ENCODE measurements around the gene TCEA2. TPM values are rescaled to one million over a fixed set of nuclear protein-coding genes. Genes with fewer than 3 reads are reported as not detected.

The TCEA2 gene
- total RNA-seq, 3 donors from 2014 or later (not counting 1 experiment from before 2014, with no cell fraction given): 25.0 to 28.7 (median 28.5) TPM

DNA sequence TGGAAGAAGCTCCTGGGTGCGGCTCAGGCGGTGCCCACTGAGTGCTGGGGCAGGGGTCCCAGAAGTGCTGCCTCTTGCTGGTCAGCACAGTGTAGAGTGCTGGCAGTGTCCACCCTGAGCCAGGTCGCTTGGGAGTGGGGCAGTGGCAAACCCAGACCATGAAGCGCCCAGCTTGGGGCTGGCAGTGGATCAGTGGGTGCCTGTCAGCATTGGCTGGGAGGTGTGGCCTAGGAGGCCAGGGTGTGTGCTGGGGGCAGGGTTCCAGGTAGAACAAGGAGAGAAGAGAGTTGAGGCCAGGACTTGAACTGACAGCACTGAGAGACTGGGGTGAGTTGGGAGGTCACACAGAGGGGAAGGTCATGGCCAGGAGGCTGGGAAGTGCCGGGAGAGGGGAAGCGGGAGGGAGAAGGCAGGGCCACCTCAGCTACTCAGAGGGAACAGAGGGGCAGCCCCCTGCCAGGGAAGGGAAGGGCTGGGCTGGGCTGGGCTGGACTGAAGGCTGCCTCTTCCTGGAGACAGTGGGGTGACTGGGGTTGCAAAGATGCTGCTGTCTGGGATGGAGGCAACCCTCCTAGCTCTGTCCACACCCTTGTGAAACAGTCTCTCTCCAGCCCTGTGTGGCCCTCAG lies 4.1 kb downstream of the TCEA2 start:
- intact Hi-C loops (cut with micrococcal nuclease): no loop called here

DNA sequence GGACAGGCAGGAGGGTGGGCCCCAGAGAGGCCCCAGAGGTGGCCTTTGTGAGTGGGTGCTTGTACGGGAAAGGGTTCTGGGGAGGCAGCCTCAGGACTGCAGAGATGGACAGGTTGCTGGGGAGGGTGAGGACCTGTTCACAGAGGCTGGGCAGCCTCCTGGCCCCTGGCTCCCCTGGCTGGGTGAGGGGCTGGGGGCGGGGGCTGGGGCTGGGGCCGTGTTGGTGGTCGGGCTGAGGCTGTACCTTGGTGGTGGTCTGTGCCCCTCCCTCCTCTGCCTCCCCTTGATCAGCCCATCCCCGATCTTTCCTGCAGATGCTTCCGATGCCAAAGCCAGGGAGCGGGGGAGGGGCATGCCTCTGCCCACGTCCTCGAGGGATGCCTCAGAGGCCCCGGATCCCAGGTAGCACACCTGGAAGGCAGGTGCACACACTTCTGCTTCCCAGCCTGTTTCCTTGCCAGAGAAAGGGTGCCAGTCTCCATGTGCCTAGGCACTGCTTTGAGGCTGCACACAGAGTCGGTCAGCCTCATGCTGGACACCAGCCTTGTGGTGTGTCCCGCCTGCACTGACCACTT lies 4.8 kb downstream of the TCEA2 start:
- no peak for DNase-seq
- intact Hi-C loops (cut with micrococcal nuclease): no loop called here
- no peak overlapping the region for H3K4me3 ChIP-seq (ENCODE audit: low read length)
- peaks cover 70% of the 10 kb centered on the region for H3K4me1 ChIP-seq (ENCODE audit: control insufficient read depth, insufficient read depth, low read length)
- H3K4me1 Mint-ChIP-seq: peaks cover 30 to 64% of the 10 kb centered on the region in 2 donors
- H3K27me3 Mint-ChIP-seq (ENCODE audit: low read depth in 2 of 2): no peaks in the 10 kb centered on the region
- no peaks in the 10 kb centered on the region for H3K9me3 Mint-ChIP-seq
- H3K9me3 ChIP-seq (ENCODE audit: control insufficient read depth, insufficient read depth, low read length): no peaks in the 10 kb centered on the region
- TF ChIP-seq, protein P1, sequence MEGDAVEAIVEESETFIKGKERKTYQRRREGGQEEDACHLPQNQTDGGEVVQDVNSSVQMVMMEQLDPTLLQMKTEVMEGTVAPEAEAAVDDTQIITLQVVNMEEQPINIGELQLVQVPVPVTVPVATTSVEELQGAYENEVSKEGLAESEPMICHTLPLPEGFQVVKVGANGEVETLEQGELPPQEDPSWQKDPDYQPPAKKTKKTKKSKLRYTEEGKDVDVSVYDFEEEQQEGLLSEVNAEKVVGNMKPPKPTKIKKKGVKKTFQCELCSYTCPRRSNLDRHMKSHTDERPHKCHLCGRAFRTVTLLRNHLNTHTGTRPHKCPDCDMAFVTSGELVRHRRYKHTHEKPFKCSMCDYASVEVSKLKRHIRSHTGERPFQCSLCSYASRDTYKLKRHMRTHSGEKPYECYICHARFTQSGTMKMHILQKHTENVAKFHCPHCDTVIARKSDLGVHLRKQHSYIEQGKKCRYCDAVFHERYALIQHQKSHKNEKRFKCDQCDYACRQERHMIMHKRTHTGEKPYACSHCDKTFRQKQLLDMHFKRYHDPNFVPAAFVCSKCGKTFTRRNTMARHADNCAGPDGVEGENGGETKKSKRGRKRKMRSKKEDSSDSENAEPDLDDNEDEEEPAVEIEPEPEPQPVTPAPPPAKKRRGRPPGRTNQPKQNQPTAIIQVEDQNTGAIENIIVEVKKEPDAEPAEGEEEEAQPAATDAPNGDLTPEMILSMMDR (IDR thresholded peaks at IDR 0.05): no peak
- no peaks in the 10 kb centered on the region for H3K36me3 Mint-ChIP-seq
- H3K27me3 ChIP-seq (ENCODE audit: control insufficient read depth, insufficient read depth, low read length): no peaks in the 10 kb centered on the region
- H3K4me3 Mint-ChIP-seq: peak overlapping the region; percentile 21
- no peak for ATAC-seq
- H3K27ac ChIP-seq (ENCODE audit: low read length): no peak overlapping the region
- WGBS (ENCODE audit: insufficient coverage): 69% methylated on average over 12 of the region's 12 CpGs
- peak overlapping the region in 1 of 2 donors; percentile 87 for H3K27ac Mint-ChIP-seq
- H3K36me3 ChIP-seq (ENCODE audit: control insufficient read depth, insufficient read depth, low read length): peaks cover 11% of the 10 kb centered on the region

More for the DNA sequence above, 4.1 kb downstream of the TCEA2 start:
- peak overlapping the region in 1 of 2 donors; percentile 87 for H3K27ac Mint-ChIP-seq
- H3K27ac ChIP-seq (ENCODE audit: low read length): no peak overlapping the region
- H3K36me3 Mint-ChIP-seq: no peaks in the 10 kb centered on the region
- no peak overlapping the region for H3K4me3 ChIP-seq (ENCODE audit: low read length)
- ATAC-seq (no peak), DNase-seq (no peak)
- H3K4me1 ChIP-seq (ENCODE audit: control insufficient read depth, insufficient read depth, low read length): peaks cover 77% of the 10 kb centered on the region
- peak overlapping the region; percentile 21 for H3K4me3 Mint-ChIP-seq
- H3K4me1 Mint-ChIP-seq: peaks cover 30 to 63% of the 10 kb centered on the region in 2 donors
- H3K36me3 ChIP-seq (ENCODE audit: control insufficient read depth, insufficient read depth, low read length): peaks cover 6% of the 10 kb centered on the region
- TF ChIP-seq, protein P1 (IDR thresholded peaks at IDR 0.05): no peak
- no peaks in the 10 kb centered on the region for H3K9me3 ChIP-seq (ENCODE audit: control insufficient read depth, insufficient read depth, low read length)
- H3K27me3 ChIP-seq (ENCODE audit: control insufficient read depth, insufficient read depth, low read length): no peaks in the 10 kb centered on the region
- 94% methylated on average over 6 of the region's 6 CpGs for WGBS (ENCODE audit: insufficient coverage)
- no peaks in the 10 kb centered on the region for H3K9me3 Mint-ChIP-seq
- H3K27me3 Mint-ChIP-seq (ENCODE audit: low read depth in 2 of 2): no peaks in the 10 kb centered on the region

DNA sequence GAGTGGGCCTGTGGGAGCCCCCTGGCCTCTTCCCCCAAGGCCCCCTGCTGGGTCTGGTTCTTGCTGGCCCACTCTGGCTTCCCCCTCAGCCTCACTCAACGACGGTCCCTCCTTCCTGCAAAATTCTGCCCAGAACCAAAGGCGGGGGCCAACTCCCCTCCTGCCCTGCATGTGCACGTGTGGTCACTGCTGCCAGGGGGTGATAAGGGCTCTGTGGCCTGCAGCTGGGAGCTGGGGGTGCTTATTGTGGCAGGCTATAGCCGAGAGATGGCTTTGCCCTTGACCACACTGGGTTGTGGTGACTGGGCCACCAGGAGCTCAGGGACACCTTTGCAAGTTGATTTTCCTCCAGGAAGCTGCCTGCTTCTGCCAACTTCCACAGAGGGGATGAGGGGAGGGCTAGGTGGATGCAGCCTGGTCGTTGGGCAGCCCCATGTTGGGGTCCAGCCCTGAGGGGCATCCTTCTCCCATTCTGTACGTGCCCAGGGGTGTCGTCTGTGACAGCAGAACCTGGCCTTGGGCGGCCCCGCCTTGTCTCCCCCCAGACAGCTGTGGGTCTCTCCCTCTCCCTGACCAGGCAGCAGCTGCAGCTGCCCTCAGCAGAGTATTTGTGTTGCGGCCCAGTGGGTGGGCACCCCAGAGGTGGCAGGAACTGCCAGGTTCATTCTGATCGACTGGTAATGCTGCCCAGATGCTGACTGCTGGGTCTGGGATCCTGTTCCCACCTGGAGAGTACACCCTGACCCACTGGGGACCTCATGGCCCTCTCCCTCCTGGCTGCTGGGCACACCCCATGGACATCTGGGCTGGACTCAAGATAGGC lies 5.6 kb downstream of the TCEA2 start:
- 60% methylated on average over 12 of the region's 12 CpGs for WGBS (ENCODE audit: insufficient coverage)
- TF ChIP-seq, protein P1 (IDR thresholded peaks at IDR 0.05): no peak
- Histone ChIP-seq H3K27me3 (ENCODE audit: control insufficient read depth, insufficient read depth, low read length) (no peaks in the 10 kb centered on the region), H3K4me3 (ENCODE audit: low read length) (no peak overlapping the region), H3K36me3 (ENCODE audit: control insufficient read depth, insufficient read depth, low read length) (peaks cover 19% of the 10 kb centered on the region), H3K4me1 (ENCODE audit: control insufficient read depth, insufficient read depth, low read length) (peaks cover 65% of the 10 kb centered on the region), H3K27ac (ENCODE audit: low read length) (no peak overlapping the region), H3K9me3 (ENCODE audit: control insufficient read depth, insufficient read depth, low read length) (no peaks in the 10 kb centered on the region)
- Mint-ChIP-seq H3K9me3 (no peaks in the 10 kb centered on the region), H3K4me3 (no peak overlapping the region), H3K27me3 (ENCODE audit: low read depth in 2 of 2) (no peaks in the 10 kb centered on the region), H3K4me1 (peaks cover 29 to 59% of the 10 kb centered on the region in 2 donors), H3K36me3 (no peaks in the 10 kb centered on the region), H3K27ac (no peak overlapping the region)
- intact Hi-C loops (cut with micrococcal nuclease): no loop called here
- DNase-seq (no peak), ATAC-seq (no peak)

All from natural killer cell (primary cell).